ENCODE data around the gene GAN. TPM values are rescaled to one million over a fixed set of nuclear protein-coding genes. Genes with fewer than 3 reads are reported as not detected.

Gene GAN
- total RNA-seq, 2 experiments from 2014 or later: 4.5 to 4.7 TPM

DNA sequence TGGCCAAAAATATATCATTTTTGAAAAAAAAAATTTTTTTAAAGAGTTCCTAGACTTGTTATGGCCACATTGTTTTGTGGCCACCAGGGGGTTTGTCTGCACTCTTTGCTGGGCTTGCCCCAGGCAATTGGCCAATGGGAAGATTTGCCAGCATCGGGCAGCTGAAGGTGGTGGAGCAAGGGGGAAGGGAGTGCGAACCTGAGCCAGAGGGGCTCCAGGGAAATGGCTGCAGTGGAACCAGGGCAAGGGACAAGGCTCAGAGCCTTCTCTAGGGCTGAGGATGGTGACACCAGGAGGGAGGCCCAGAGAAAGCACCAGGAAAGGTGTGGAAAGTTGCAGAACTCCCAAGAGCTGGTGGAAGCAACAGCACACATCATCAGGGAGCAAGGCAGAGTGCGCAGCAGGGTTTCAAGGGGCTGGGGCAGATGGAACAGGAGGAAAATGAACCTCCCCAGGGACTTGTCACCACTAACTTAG, 114.3 kb downstream of the GAN start:
- no peaks in the 10 kb centered on the region for H3K36me3 ChIP-seq (ENCODE audit: insufficient read depth, low read length)
- intact Hi-C loops (cut with DNase I, micrococcal nuclease): no loop called here
- H3K4me3 ChIP-seq (ENCODE audit: low read length): no peak overlapping the region
- H3K27ac ChIP-seq (ENCODE audit: low read depth in 1 of 2, low read length in 2 of 2): no peak overlapping the region
- no peaks in the 10 kb centered on the region for H3K36me3 Mint-ChIP-seq (ENCODE audit: low read depth)
- H3K4me1 Mint-ChIP-seq (ENCODE audit: low read depth): peaks cover 12% of the 10 kb centered on the region
- ATAC-seq (ENCODE audit: poor library complexity) (no peak), DNase-seq (peak in 4 of 14 experiments; percentile 27 to 65 (median 38))
- TF ChIP-seq, protein P1, sequence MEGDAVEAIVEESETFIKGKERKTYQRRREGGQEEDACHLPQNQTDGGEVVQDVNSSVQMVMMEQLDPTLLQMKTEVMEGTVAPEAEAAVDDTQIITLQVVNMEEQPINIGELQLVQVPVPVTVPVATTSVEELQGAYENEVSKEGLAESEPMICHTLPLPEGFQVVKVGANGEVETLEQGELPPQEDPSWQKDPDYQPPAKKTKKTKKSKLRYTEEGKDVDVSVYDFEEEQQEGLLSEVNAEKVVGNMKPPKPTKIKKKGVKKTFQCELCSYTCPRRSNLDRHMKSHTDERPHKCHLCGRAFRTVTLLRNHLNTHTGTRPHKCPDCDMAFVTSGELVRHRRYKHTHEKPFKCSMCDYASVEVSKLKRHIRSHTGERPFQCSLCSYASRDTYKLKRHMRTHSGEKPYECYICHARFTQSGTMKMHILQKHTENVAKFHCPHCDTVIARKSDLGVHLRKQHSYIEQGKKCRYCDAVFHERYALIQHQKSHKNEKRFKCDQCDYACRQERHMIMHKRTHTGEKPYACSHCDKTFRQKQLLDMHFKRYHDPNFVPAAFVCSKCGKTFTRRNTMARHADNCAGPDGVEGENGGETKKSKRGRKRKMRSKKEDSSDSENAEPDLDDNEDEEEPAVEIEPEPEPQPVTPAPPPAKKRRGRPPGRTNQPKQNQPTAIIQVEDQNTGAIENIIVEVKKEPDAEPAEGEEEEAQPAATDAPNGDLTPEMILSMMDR (IDR thresholded peaks at IDR 0.05): peak; percentile 15
- no peaks in the 10 kb centered on the region for H3K27me3 ChIP-seq (ENCODE audit: control insufficient read depth in 1 of 2, insufficient read depth in 2 of 2, low read length in 2 of 2)
- no peaks in the 10 kb centered on the region for H3K9me3 ChIP-seq (ENCODE audit: control insufficient read depth in 1 of 2, insufficient read depth in 1 of 2, low read length in 2 of 2)
- no peaks in the 10 kb centered on the region for H3K27me3 Mint-ChIP-seq
- no peak overlapping the region for H3K27ac Mint-ChIP-seq
- no peak overlapping the region for H3K4me3 Mint-ChIP-seq
- ChIA-PET POLR2A (interaction anchor here (1.1 kb wide), 1 partner anchor 14 kb away, joined by 4 read pairs; no protein-coding TSS in a partner anchor), CTCF (no interaction called here)
- H3K4me1 ChIP-seq (ENCODE audit: insufficient read depth, low read length): peaks cover 14% of the 10 kb centered on the region
- no peaks in the 10 kb centered on the region for H3K9me3 Mint-ChIP-seq

GRCh38 chr16:81431554-81432353, 117.0 kb downstream of the GAN start:
- no peaks in the 10 kb centered on the region for H3K9me3 ChIP-seq (ENCODE audit: control insufficient read depth in 1 of 2, insufficient read depth in 1 of 2, low read length in 2 of 2)
- no peaks in the 10 kb centered on the region for H3K27me3 ChIP-seq (ENCODE audit: control insufficient read depth in 1 of 2, insufficient read depth in 2 of 2, low read length in 2 of 2)
- H3K27ac Mint-ChIP-seq: no peak overlapping the region
- H3K9me3 Mint-ChIP-seq: no peaks in the 10 kb centered on the region
- H3K36me3 Mint-ChIP-seq (ENCODE audit: low read depth): no peaks in the 10 kb centered on the region
- no peak overlapping the region for H3K4me3 ChIP-seq (ENCODE audit: low read length)
- CTCF ChIA-PET: no interaction called here
- ATAC-seq (ENCODE audit: poor library complexity) (no peak), DNase-seq (peak in 2 of 14 experiments; percentile 53 to 68)
- intact Hi-C loops (cut with DNase I, micrococcal nuclease): no loop called here
- no peak overlapping the region for H3K27ac ChIP-seq (ENCODE audit: low read depth in 1 of 2, low read length in 2 of 2)
- peaks cover 5% of the 10 kb centered on the region for H3K4me1 ChIP-seq (ENCODE audit: insufficient read depth, low read length)
- no peak overlapping the region for H3K4me3 Mint-ChIP-seq
- no peaks in the 10 kb centered on the region for H3K36me3 ChIP-seq (ENCODE audit: insufficient read depth, low read length)
- TF ChIP-seq, protein P1 (IDR thresholded peaks at IDR 0.05): no peak
- no peaks in the 10 kb centered on the region for H3K27me3 Mint-ChIP-seq
- peaks cover 4% of the 10 kb centered on the region for H3K4me1 Mint-ChIP-seq (ENCODE audit: low read depth)
- POLR2A ChIA-PET: no interaction called here

DNA sequence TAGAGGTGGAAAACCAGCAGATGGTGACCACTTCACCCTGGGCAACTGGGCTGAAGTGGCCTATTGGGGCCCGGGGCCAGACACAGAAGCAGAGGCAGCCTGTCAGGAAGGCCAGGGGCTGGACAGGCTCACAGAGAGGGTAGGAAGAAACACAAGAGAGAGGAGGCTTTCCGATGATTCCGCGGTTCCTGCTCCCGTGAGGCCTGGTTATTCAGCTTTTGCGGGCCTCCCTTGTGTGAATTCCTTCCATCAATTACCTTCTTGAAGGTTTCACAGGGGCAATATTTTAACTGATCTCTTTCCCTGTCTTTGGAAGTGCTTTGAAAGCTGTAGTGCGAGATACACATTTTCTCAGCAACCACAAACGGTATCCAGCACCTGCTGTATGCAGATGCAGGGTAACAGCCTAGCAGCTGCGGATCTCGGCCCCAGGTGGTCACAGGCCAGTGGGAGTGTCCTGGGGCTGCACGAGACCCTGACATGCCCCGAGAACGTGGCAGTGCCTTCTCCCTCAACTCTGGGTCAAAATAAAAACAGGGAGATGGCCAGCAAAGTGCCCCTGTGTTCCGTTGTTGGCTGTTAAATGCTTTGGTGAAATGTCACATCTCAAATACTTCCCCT, 118.3 kb downstream of the GAN start:
- H3K36me3 Mint-ChIP-seq (ENCODE audit: low read depth): no peaks in the 10 kb centered on the region
- POLR2A ChIA-PET: no interaction called here
- no peak for ATAC-seq (ENCODE audit: poor library complexity)

More for the DNA sequence above, 118.3 kb downstream of the GAN start:
- Mint-ChIP-seq H3K27me3 (no peaks in the 10 kb centered on the region), H3K4me3 (no peak overlapping the region), H3K9me3 (no peaks in the 10 kb centered on the region), H3K4me1 (ENCODE audit: low read depth) (peaks cover 4% of the 10 kb centered on the region), H3K27ac (no peak overlapping the region)
- no peak overlapping the region for H3K4me3 ChIP-seq (ENCODE audit: low read length)
- TF ChIP-seq, protein P1 (IDR thresholded peaks at IDR 0.05): no peak
- no peak for DNase-seq
- H3K36me3 ChIP-seq (ENCODE audit: insufficient read depth, low read length): no peaks in the 10 kb centered on the region
- no peaks in the 10 kb centered on the region for H3K27me3 ChIP-seq (ENCODE audit: control insufficient read depth in 1 of 2, insufficient read depth in 2 of 2, low read length in 2 of 2)
- H3K9me3 ChIP-seq (ENCODE audit: control insufficient read depth in 1 of 2, insufficient read depth in 1 of 2, low read length in 2 of 2): no peaks in the 10 kb centered on the region
- no peak overlapping the region for H3K27ac ChIP-seq (ENCODE audit: low read depth in 1 of 2, low read length in 2 of 2)
- intact Hi-C loops (cut with DNase I, micrococcal nuclease): no loop called here
- CTCF ChIA-PET: no interaction called here
- H3K4me1 ChIP-seq (ENCODE audit: insufficient read depth, low read length): peaks cover 5% of the 10 kb centered on the region
